ENCODE data around the gene USP6NL.
"Not testable (repeated sequence)": the region's sequence is repeated elsewhere in the genome, so short reads cannot be mapped to it uniquely, and the experiment has no call there.

USP6NL gene

GRCh38 chr10:11436445-11436844 lies 175.0 kb downstream of the USP6NL start:
- peaks cover 40% of the 10 kb centered on the region for H3K4me1 ChIP-seq (ENCODE audit: control insufficient read depth, low read depth, low read length)
- H3K9ac ChIP-seq (ENCODE audit: low read length); H3K4me3 ChIP-seq (ENCODE audit: low read length); H3K9me3 ChIP-seq (ENCODE audit: control insufficient read depth, low read depth, low read length); H3K36me3 ChIP-seq (ENCODE audit: control insufficient read depth, low read depth, low read length); H3K27me3 ChIP-seq (ENCODE audit: control insufficient read depth, insufficient read depth, low read length); H3K27ac ChIP-seq (ENCODE audit: low read length): not testable (repeated sequence)

- H3K27me3 ChIP-seq (ENCODE audit: control insufficient read depth, insufficient read depth, low read length), result no peaks in the 10 kb centered on the region
- H3K9ac ChIP-seq (ENCODE audit: low read length), result no peak overlapping the region
- no peak overlapping the region for H3K27ac ChIP-seq (ENCODE audit: low read length)
- H3K4me1 ChIP-seq (ENCODE audit: control insufficient read depth, low read depth, low read length), result peaks cover 45% of the 10 kb centered on the region
- H3K36me3 ChIP-seq (ENCODE audit: control insufficient read depth, low read depth, low read length), result no peaks in the 10 kb centered on the region
- H3K9me3 ChIP-seq (ENCODE audit: control insufficient read depth, low read depth, low read length), result no peaks in the 10 kb centered on the region
- H3K4me3 ChIP-seq (ENCODE audit: low read length), result no peak overlapping the region
Measured at GRCh38 chr10:11435581-11435981, 175.9 kb downstream of the USP6NL start.

GRCh38 chr10:11434324-11434723 lies 177.1 kb downstream of the USP6NL start:
- no peak overlapping the region for H3K27ac ChIP-seq (ENCODE audit: low read length)

GRCh38 chr10:11433657-11434056 lies 177.8 kb downstream of the USP6NL start:
- Histone ChIP-seq H3K36me3 (ENCODE audit: control insufficient read depth, low read depth, low read length) (no peaks in the 10 kb centered on the region), H3K27me3 (ENCODE audit: control insufficient read depth, insufficient read depth, low read length) (no peaks in the 10 kb centered on the region), H3K9ac (ENCODE audit: low read length) (no peak overlapping the region), H3K27ac (ENCODE audit: low read length) (no peak overlapping the region), H3K4me1 (ENCODE audit: control insufficient read depth, low read depth, low read length) (peaks cover 41% of the 10 kb centered on the region), H3K9me3 (ENCODE audit: control insufficient read depth, low read depth, low read length) (no peaks in the 10 kb centered on the region), H3K4me3 (ENCODE audit: low read length) (no peak overlapping the region)

More at GRCh38 chr10:11434324-11434723, 177.1 kb downstream of the USP6NL start:
- no peak overlapping the region for H3K4me3 ChIP-seq (ENCODE audit: low read length)
- no peaks in the 10 kb centered on the region for H3K9me3 ChIP-seq (ENCODE audit: control insufficient read depth, low read depth, low read length)
- H3K4me1 ChIP-seq (ENCODE audit: control insufficient read depth, low read depth, low read length), result peaks cover 41% of the 10 kb centered on the region
- no peaks in the 10 kb centered on the region for H3K27me3 ChIP-seq (ENCODE audit: control insufficient read depth, insufficient read depth, low read length)
- no peak overlapping the region for H3K9ac ChIP-seq (ENCODE audit: low read length)
- no peaks in the 10 kb centered on the region for H3K36me3 ChIP-seq (ENCODE audit: control insufficient read depth, low read depth, low read length)

GRCh38 chr10:11431216-11431555 lies 180.3 kb downstream of the USP6NL start:
- Histone ChIP-seq H3K27me3 (ENCODE audit: control insufficient read depth, insufficient read depth, low read length) (no peaks in the 10 kb centered on the region), H3K4me1 (ENCODE audit: control insufficient read depth, low read depth, low read length) (peaks cover 27% of the 10 kb centered on the region), H3K9me3 (ENCODE audit: control insufficient read depth, low read depth, low read length) (no peaks in the 10 kb centered on the region), H3K36me3 (ENCODE audit: control insufficient read depth, low read depth, low read length) (no peaks in the 10 kb centered on the region), H3K4me3 (ENCODE audit: low read length) (no peak overlapping the region), H3K9ac (ENCODE audit: low read length) (no peak overlapping the region), H3K27ac (ENCODE audit: low read length) (no peak overlapping the region)

GRCh38 chr10:11430421-11431215 lies 180.8 kb downstream of the USP6NL start:
- Histone ChIP-seq H3K4me1 (ENCODE audit: control insufficient read depth, low read depth, low read length) (peaks cover 22% of the 10 kb centered on the region), H3K27me3 (ENCODE audit: control insufficient read depth, insufficient read depth, low read length) (no peaks in the 10 kb centered on the region), H3K9me3 (ENCODE audit: control insufficient read depth, low read depth, low read length) (no peaks in the 10 kb centered on the region), H3K4me3 (ENCODE audit: low read length) (no peak overlapping the region), H3K27ac (ENCODE audit: low read length) (no peak overlapping the region), H3K36me3 (ENCODE audit: control insufficient read depth, low read depth, low read length) (no peaks in the 10 kb centered on the region), H3K9ac (ENCODE audit: low read length) (no peak overlapping the region)

- no peaks in the 10 kb centered on the region for H3K36me3 ChIP-seq (ENCODE audit: control insufficient read depth, low read depth, low read length)
- no peak overlapping the region for H3K4me3 ChIP-seq (ENCODE audit: low read length)
- H3K9ac ChIP-seq (ENCODE audit: low read length), result no peak overlapping the region
- no peak overlapping the region for H3K27ac ChIP-seq (ENCODE audit: low read length)
- no peaks in the 10 kb centered on the region for H3K9me3 ChIP-seq (ENCODE audit: control insufficient read depth, low read depth, low read length)
- H3K4me1 ChIP-seq (ENCODE audit: control insufficient read depth, low read depth, low read length), result peaks cover 11% of the 10 kb centered on the region
- H3K27me3 ChIP-seq (ENCODE audit: control insufficient read depth, insufficient read depth, low read length), result no peaks in the 10 kb centered on the region
Measured at GRCh38 chr10:11429439-11430052, 181.9 kb downstream of the USP6NL start.

- Histone ChIP-seq H3K4me1 (ENCODE audit: control insufficient read depth, low read depth, low read length) (no peaks in the 10 kb centered on the region), H3K27me3 (ENCODE audit: control insufficient read depth, insufficient read depth, low read length) (no peaks in the 10 kb centered on the region), H3K9ac (ENCODE audit: low read length) (no peak overlapping the region), H3K27ac (ENCODE audit: low read length) (no peak overlapping the region), H3K36me3 (ENCODE audit: control insufficient read depth, low read depth, low read length) (no peaks in the 10 kb centered on the region), H3K9me3 (ENCODE audit: control insufficient read depth, low read depth, low read length) (no peaks in the 10 kb centered on the region), H3K4me3 (ENCODE audit: low read length) (no peak overlapping the region)
Measured at GRCh38 chr10:11425676-11426075, 185.8 kb downstream of the USP6NL start.

GRCh38 chr10:11425296-11425610 lies 186.2 kb downstream of the USP6NL start:
- H3K4me3 ChIP-seq (ENCODE audit: low read length), result no peak overlapping the region
- H3K9ac ChIP-seq (ENCODE audit: low read length), result no peak overlapping the region
- H3K9me3 ChIP-seq (ENCODE audit: control insufficient read depth, low read depth, low read length), result no peaks in the 10 kb centered on the region
- H3K27ac ChIP-seq (ENCODE audit: low read length), result no peak overlapping the region
- no peaks in the 10 kb centered on the region for H3K27me3 ChIP-seq (ENCODE audit: control insufficient read depth, insufficient read depth, low read length)
- no peaks in the 10 kb centered on the region for H3K36me3 ChIP-seq (ENCODE audit: control insufficient read depth, low read depth, low read length)
- H3K4me1 ChIP-seq (ENCODE audit: control insufficient read depth, low read depth, low read length), result no peaks in the 10 kb centered on the region

GRCh38 chr10:11424456-11425295 lies 186.8 kb downstream of the USP6NL start:
- H3K9me3 ChIP-seq (ENCODE audit: control insufficient read depth, low read depth, low read length), result no peaks in the 10 kb centered on the region
- H3K27ac ChIP-seq (ENCODE audit: low read length), result no peak overlapping the region

GRCh38 chr10:11416974-11417373 lies 194.5 kb downstream of the USP6NL start:
- H3K36me3 ChIP-seq (ENCODE audit: control insufficient read depth, low read depth, low read length), result no peaks in the 10 kb centered on the region
- no peak overlapping the region for H3K27ac ChIP-seq (ENCODE audit: low read length)
- no peaks in the 10 kb centered on the region for H3K4me1 ChIP-seq (ENCODE audit: control insufficient read depth, low read depth, low read length)
- H3K9ac ChIP-seq (ENCODE audit: low read length), result no peak overlapping the region
- no peak overlapping the region for H3K4me3 ChIP-seq (ENCODE audit: low read length)
- H3K9me3 ChIP-seq (ENCODE audit: control insufficient read depth, low read depth, low read length), result no peaks in the 10 kb centered on the region
- H3K27me3 ChIP-seq (ENCODE audit: control insufficient read depth, insufficient read depth, low read length), result no peaks in the 10 kb centered on the region

More at GRCh38 chr10:11424456-11425295, 186.8 kb downstream of the USP6NL start:
- Histone ChIP-seq H3K27me3 (ENCODE audit: control insufficient read depth, insufficient read depth, low read length) (no peaks in the 10 kb centered on the region), H3K36me3 (ENCODE audit: control insufficient read depth, low read depth, low read length) (no peaks in the 10 kb centered on the region), H3K4me1 (ENCODE audit: control insufficient read depth, low read depth, low read length) (no peaks in the 10 kb centered on the region), H3K4me3 (ENCODE audit: low read length) (no peak overlapping the region), H3K9ac (ENCODE audit: low read length) (no peak overlapping the region)

Data from iPS-18a (cell line).